Measurements from ENCODE around the gene SPOCK1. TPM values are rescaled to one million over a fixed set of nuclear protein-coding genes. Genes with fewer than 3 reads are reported as not detected.

SPOCK1 gene
- total and polyA plus RNA-seq, 2 experiments from 2014 or later, result 8.2 to 10.5 TPM

- TF ChIP-seq EZH2 (IDR thresholded peaks at IDR 0.05; ENCODE audit: low read depth, unreplicated experiment) (no peak), REST (IDR thresholded peaks at IDR 0.05; ENCODE audit: unreplicated experiment) (no peak)
Measured at GRCh38 chr5:137156180-137156579, 342.9 kb downstream of the SPOCK1 start (continued).

GRCh38 chr5:137155261-137156000, 343.7 kb downstream of the SPOCK1 start:
- DNase-seq (ENCODE audit: low spot score), result no peak
- H3K27me3 ChIP-seq (ENCODE audit: insufficient read depth), result no peaks in the 10 kb centered on the region
- no peaks in the 10 kb centered on the region for H3K4me1 ChIP-seq (ENCODE audit: insufficient read depth)
- TF ChIP-seq POLR2AphosphoS5 (IDR thresholded peaks at IDR 0.05; ENCODE audit: low read depth) (no peak), EZH2phosphoT487 (IDR thresholded peaks at IDR 0.05; ENCODE audit: unreplicated experiment) (no peak), ZNF331 (CRISPR knock-in tag; IDR thresholded peaks at IDR 0.05; ENCODE audit: low read depth) (no peak), CTCF (conservative IDR thresholded peaks at IDR 0.05; ENCODE audit: low read depth in 2 of 2) (no peak), STAT1 (IDR thresholded peaks at IDR 0.05; ENCODE audit: unreplicated experiment) (no peak), EZH2 (IDR thresholded peaks at IDR 0.05; ENCODE audit: low read depth, unreplicated experiment) (no peak), ZNF114 (CRISPR knock-in tag; IDR thresholded peaks at IDR 0.05) (no peak), CREB1 (CRISPR knock-in tag; IDR thresholded peaks at IDR 0.05; ENCODE audit: low read depth) (no peak), NANOG (IDR thresholded peaks at IDR 0.05; ENCODE audit: borderline replicate concordance) (no peak), ZNF462 (CRISPR knock-in tag; IDR thresholded peaks at IDR 0.05) (no peak)

More at GRCh38 chr5:137155261-137156000, 343.7 kb downstream of the SPOCK1 start:
- no peak overlapping the region for H3K27ac ChIP-seq (ENCODE audit: low read depth)
- Mint-ChIP-seq H3K9me3 (no peaks in the 10 kb centered on the region), H3K36me3 (ENCODE audit: low read depth) (no peaks in the 10 kb centered on the region), H3K27me3 (ENCODE audit: insufficient read depth, low read depth, poor library complexity) (peaks cover 2% of the 10 kb centered on the region), H3K4me1 (peaks cover 3% of the 10 kb centered on the region), H3K27ac (no peak overlapping the region), H3K4me3 (no peak overlapping the region)
- no peaks in the 10 kb centered on the region for H3K36me3 ChIP-seq (ENCODE audit: insufficient read depth)
- H4K20me1 ChIP-seq (replicated peaks; ENCODE audit: insufficient read depth), result no peaks in the 10 kb centered on the region
- H3K9me2 ChIP-seq (ENCODE audit: insufficient read depth), result 0 out of 2 replicates have a peak, but pooled peaks cover 3% of the 10 kb centered on the region
- no peaks in the 10 kb centered on the region for H3K79me2 ChIP-seq (replicated peaks; ENCODE audit: insufficient read depth)
- ATAC-seq, result no peak; the same call in 2 of the 3 replicates
- H2AFZ ChIP-seq, result no peak overlapping the region
- H3K4me3 ChIP-seq, result no peak overlapping the region
- H3K4me2 ChIP-seq, result no peak overlapping the region
- H3F3A ChIP-seq (replicated peaks; ENCODE audit: low read depth), result no peaks in the 10 kb centered on the region

Measured in GM23338 (cell line).